Sigmoid colon (tissue), 4 donors: ENCODE data around the gene MRI1.

Experiments used
- POLR2AphosphoS5 ChIP-seq, 4 donors: sonication (generic); formaldehyde crosslinking; IDR thresholded peaks; one replicate each; pipeline ENCODE4 v1.6.1; 2017; ENCODE audit warnings: antibody characterized with exemption in 4 of 4
- TF ChIP-seq, protein P1 (sequence below), 4 experiments: fragments of 450-650 bp in 3 of 4; fragments of 200-600 bp in 1 of 4; IDR thresholded peaks; one replicate each; pipeline ENCODE4 v1.5.1; 2016 to 2019; ENCODE audit warnings: antibody characterized with exemption in 4 of 4, mild to moderate bottlenecking in 3 of 4, moderate library complexity in 2 of 4

DNA sequence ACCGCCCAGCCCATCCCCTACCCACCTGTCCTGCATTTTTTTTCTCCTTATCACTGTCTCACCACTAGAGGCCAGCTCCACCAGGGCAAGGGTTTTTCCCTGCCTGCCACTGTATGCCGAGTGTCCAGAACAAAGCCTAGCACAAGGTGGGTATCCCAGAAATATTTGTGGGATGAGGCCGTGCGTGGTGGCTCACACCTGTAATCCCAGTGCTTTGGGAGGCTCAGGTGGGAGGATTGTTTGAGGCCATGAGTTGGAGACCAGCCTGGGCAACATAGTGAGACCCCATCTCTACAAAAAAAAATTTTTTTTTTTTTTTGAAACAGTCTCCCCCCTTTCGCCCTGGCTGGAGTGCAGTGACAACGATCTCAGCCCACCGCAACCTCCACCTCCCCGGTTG is 2.9 kb upstream of the MRI1 start:
- TF ChIP-seq, protein P1, sequence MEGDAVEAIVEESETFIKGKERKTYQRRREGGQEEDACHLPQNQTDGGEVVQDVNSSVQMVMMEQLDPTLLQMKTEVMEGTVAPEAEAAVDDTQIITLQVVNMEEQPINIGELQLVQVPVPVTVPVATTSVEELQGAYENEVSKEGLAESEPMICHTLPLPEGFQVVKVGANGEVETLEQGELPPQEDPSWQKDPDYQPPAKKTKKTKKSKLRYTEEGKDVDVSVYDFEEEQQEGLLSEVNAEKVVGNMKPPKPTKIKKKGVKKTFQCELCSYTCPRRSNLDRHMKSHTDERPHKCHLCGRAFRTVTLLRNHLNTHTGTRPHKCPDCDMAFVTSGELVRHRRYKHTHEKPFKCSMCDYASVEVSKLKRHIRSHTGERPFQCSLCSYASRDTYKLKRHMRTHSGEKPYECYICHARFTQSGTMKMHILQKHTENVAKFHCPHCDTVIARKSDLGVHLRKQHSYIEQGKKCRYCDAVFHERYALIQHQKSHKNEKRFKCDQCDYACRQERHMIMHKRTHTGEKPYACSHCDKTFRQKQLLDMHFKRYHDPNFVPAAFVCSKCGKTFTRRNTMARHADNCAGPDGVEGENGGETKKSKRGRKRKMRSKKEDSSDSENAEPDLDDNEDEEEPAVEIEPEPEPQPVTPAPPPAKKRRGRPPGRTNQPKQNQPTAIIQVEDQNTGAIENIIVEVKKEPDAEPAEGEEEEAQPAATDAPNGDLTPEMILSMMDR (IDR thresholded peaks at IDR 0.05) = no peak
- TF ChIP-seq POLR2AphosphoS5 (IDR thresholded peaks at IDR 0.05) = no peak
